GM12892 (cell line): ENCODE results near the gene FAM219A.

ENCODE experiments used
- POLR2A ChIP-seq: IDR thresholded peaks from 2 replicates; pipeline ENCODE4 v1.6.1; 2011; ENCODE audit warnings: low read depth, low read length, control low read depth
- POLR2AphosphoS5 ChIP-seq: IDR thresholded peaks from 2 replicates; pipeline ENCODE4 v1.6.1; 2011; ENCODE audit warnings: low read depth, low read length, control low read depth

GRCh38 chr9:34454571-34455065, 3.8 kb downstream of the FAM219A start:
- TF ChIP-seq POLR2A (no peak), POLR2AphosphoS5 (no peak)
